Adrenal gland (tissue), 12 donors: Measurements from ENCODE around the gene DLGAP3. TPM values are rescaled to one million over a fixed set of nuclear protein-coding genes. Genes with fewer than 3 reads are reported as not detected.
A peak's percentile ranks its signal among the peaks of the same experiment; 100 is the strongest.

Source experiments
- DNase-seq, 7 donors: peaks; one replicate each; pipeline ENCODE4 v3.0.0-alpha.2; 2019 to 2020
- H3K27ac ChIP-seq, 5 donors: fragments of 200-600 bp; sonication (generic) in 4 of 5; 1 replicate in 3 of 5; 2 replicates in 2 of 5; pipeline versions ENCODE4 v1.5.1 to v1.8.0; 2016 to 2020; ENCODE audit warnings: mild to moderate bottlenecking in 1 of 5
- H3K27me3 ChIP-seq: fragments of 200-600 bp; 2 replicates; pipeline ENCODE4 v1.8.0; 2021
- H3K36me3 ChIP-seq, 2 donors: fragments of 200-600 bp; replicated peaks in 1 of 2; 1 replicate in 1 of 2; 2 replicates in 1 of 2; pipeline versions ENCODE4 v1.5.1 to v1.8.0; 2018 to 2022
- H3K4me1 ChIP-seq, 2 donors: fragments of 200-600 bp; replicated peaks in 1 of 2; 1 replicate in 1 of 2; 2 replicates in 1 of 2; pipeline versions ENCODE4 v1.5.1 to v1.8.0; 2018 to 2021
- H3K4me3 ChIP-seq, 4 donors: fragments of 200-600 bp; sonication (generic) in 3 of 4; one replicate each; pipeline ENCODE4 v1.5.1; 2016 to 2018
- H3K9me3 ChIP-seq, 3 donors: fragments of 200-600 bp; sonication (generic) in 1 of 3; replicated peaks in 1 of 3; 1 replicate in 2 of 3; 2 replicates in 1 of 3; pipeline versions ENCODE4 v1.5.1 to v1.8.0; 2016 to 2021
- POLR2A ChIP-seq, 2 donors: fragments of 450-650 bp; IDR thresholded peaks; one replicate each; pipeline ENCODE4 v1.6.1; 2017; ENCODE audit warnings: antibody characterized with exemption in 2 of 2, mild to moderate bottlenecking in 2 of 2, moderate library complexity in 1 of 2
- WGBS, 4 donors: extraction: QIAGEN DNeasy Blood & Tissue Kit in 2 of 4; methylation state at CpG; one replicate each; pipeline versions ENCODE4 v1.1.5 to v1.1.7; 2013 to 2017; 5-methylcytosine and 5-hydroxymethylcytosine counted together
- intact Hi-C, 2 donors: fragments of 100-400 bp; cut with DNase I; formaldehyde crosslinking; loops; one replicate each; pipeline versions ENCODE4 v1.14.1 to v1.15.0; 2022 to 2023
- polyA plus RNA-seq, 3 donors: library from polyadenylated mRNA; stranded (reverse); fragments of 200-250 nt in 2 of 3; fragments of 350-450 nt in 1 of 3; fragmentation: Illumina TruSeq in 1 of 3; extraction: RNeasy Lipid Tissue Mini Kit (QIAGEN cat#74804) in 1 of 3; gene quantifications; one replicate each; pipeline ENCODE4 v1.2.3, GENCODE V29; 2013 to 2014
- total RNA-seq, 9 donors: library from RNA; depleted of rRNA in 4 of 9; stranded (reverse); fragments of >200 nt in 4 of 9; fragments of 120-200 nt in 1 of 9; fragmentation: NEBNext Ultra II Directional in 1 of 9; extraction: Animal tissue kit (Norgen Biotek cat#: 25700) in 1 of 9; gene quantifications; one replicate each; pipeline versions ENCODE4 v1.1.0 to v1.2.4, GENCODE V29; 2013 to 2023
- TF ChIP-seq, protein P1 (sequence below), 6 experiments: fragments of 450-650 bp in 4 of 6; fragments of 200-600 bp in 2 of 6; sonication (generic) in 1 of 6; IDR thresholded peaks; 1 replicate in 5 of 6; 2 replicates in 1 of 6; pipeline versions ENCODE4 v1.5.1 to v1.8.0; 2016 to 2021; ENCODE audit warnings: antibody characterized with exemption in 6 of 6, mild to moderate bottlenecking in 2 of 6, moderate library complexity in 1 of 6
- donor health status: healthy with polysubstance abuse.
- donor health status: Bipolar disorder and iron deficiency.
- donor health status: DM: yes; HTN: yes; CAD: no.
- donor health status: DM: no; HTN: no; CAD: no.
- donor health status: DM: no; HTN: no; CAD: no.
- donor health status: DM: yes; HTN: yes; CAD: no.

DLGAP3 gene
- total and polyA plus RNA-seq, 12 donors, result 0.13 to 1.6 (median 0.47) TPM

DNA sequence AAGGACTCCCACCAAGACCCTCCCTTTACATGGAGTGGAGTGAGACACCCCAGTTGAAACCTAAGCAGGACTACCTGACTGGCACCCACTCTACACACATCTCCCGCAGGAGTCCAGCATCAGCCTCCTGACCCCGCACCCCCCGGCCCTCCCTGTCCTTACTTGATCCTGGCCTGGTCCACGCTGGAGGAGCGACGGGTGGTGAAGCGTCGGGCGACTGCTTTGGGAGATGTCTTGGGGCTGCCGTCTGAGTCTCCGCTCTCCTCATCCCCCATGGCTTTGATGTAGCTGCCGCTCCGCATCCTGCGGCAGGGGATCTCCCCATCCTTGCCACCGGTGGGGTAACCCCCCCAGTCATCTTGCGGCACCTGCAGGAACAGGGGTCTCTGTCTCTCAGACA lies 29.5 kb downstream of the DLGAP3 start:
- no peaks in the 10 kb centered on the region for H3K9me3 ChIP-seq
- no peaks in the 10 kb centered on the region for H3K36me3 ChIP-seq
- 87 to 95% (median 92%) methylated on average over 6 to 16 of the region's 16 CpGs for WGBS, 4 donors
- DNase-seq, result no peak
- no peak overlapping the region for H3K27ac ChIP-seq
- TF ChIP-seq, protein P1, sequence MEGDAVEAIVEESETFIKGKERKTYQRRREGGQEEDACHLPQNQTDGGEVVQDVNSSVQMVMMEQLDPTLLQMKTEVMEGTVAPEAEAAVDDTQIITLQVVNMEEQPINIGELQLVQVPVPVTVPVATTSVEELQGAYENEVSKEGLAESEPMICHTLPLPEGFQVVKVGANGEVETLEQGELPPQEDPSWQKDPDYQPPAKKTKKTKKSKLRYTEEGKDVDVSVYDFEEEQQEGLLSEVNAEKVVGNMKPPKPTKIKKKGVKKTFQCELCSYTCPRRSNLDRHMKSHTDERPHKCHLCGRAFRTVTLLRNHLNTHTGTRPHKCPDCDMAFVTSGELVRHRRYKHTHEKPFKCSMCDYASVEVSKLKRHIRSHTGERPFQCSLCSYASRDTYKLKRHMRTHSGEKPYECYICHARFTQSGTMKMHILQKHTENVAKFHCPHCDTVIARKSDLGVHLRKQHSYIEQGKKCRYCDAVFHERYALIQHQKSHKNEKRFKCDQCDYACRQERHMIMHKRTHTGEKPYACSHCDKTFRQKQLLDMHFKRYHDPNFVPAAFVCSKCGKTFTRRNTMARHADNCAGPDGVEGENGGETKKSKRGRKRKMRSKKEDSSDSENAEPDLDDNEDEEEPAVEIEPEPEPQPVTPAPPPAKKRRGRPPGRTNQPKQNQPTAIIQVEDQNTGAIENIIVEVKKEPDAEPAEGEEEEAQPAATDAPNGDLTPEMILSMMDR (IDR thresholded peaks at IDR 0.05), result no peak
- TF ChIP-seq POLR2A (IDR thresholded peaks at IDR 0.05), result no peak
- H3K4me1 ChIP-seq, result no peaks in the 10 kb centered on the region
- intact Hi-C loops, result loop anchor here in 1 of 2 donors (10.0 kb wide), 1 partner anchor 685 kb away; no protein-coding TSS in a partner anchor
- no peaks in the 10 kb centered on the region for H3K27me3 ChIP-seq
- no peak overlapping the region for H3K4me3 ChIP-seq

DNA sequence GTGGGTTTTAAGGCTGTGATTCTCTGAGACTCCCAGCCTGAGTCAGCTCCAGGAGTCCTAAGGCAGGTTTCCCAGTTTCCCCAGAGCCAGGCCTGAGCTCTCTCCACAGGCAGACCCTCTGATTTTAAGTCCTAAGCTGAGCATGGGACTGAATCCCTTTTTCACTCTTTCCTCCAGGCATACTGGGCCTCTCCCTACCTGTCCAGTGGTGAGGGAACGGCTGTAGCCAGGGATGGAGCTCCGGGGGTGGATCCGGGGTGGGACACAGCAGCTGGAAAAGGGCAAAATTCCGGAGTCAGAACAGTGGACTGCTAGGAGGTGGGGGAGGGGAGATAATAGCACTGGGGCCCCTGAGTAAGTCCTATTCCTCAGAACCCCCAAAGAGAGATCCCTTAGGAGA lies 30.0 kb downstream of the DLGAP3 start:
- H3K4me1 ChIP-seq, result no peaks in the 10 kb centered on the region
- TF ChIP-seq, protein P1 (IDR thresholded peaks at IDR 0.05), result no peak
- TF ChIP-seq POLR2A (IDR thresholded peaks at IDR 0.05), result no peak
- intact Hi-C loops, result no loop called here
- H3K9me3 ChIP-seq, result no peaks in the 10 kb centered on the region
- H3K4me3 ChIP-seq, result no peak overlapping the region
- peak in 1 of 7 donors; percentile 5 for DNase-seq
- H3K36me3 ChIP-seq, result no peaks in the 10 kb centered on the region
- WGBS, 4 donors, result 90 to 98% (median 93%) methylated on average over 4 of the region's 4 CpGs
- no peak overlapping the region for H3K27ac ChIP-seq
- H3K27me3 ChIP-seq, result no peaks in the 10 kb centered on the region

DNA sequence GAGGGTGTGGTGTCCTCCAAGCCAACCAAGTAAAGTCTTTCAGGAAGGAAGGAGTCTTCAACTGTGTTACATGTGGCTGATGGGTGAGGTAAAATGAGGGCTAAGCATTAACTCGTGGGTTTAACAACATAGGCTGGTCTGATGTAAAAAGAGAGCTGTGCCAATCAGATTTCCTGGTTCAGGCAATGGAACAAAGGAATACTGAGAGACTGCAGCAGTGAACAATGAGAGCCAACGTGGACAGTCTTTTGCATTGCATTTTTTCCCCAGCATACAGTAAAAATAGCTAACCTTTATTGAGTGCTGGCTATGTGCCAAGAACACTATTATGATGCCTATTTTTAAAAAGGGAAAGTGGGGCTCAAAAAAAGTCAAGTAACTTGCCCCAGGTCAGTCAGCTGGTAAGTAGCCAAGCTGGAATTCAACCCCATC lies 31.1 kb downstream of the DLGAP3 start:
- Histone ChIP-seq H3K4me1 (no peaks in the 10 kb centered on the region), H3K27ac (no peak overlapping the region), H3K27me3 (no peaks in the 10 kb centered on the region), H3K4me3 (no peak overlapping the region), H3K36me3 (no peaks in the 10 kb centered on the region), H3K9me3 (no peaks in the 10 kb centered on the region)
- 25 to 48% (median 35%) methylated on average over 2 of the region's 2 CpGs for WGBS, 4 donors
- intact Hi-C loops, result no loop called here
- peak in 1 of 7 donors; percentile 1 for DNase-seq
- no peak for TF ChIP-seq POLR2A (IDR thresholded peaks at IDR 0.05)
- TF ChIP-seq, protein P1 (IDR thresholded peaks at IDR 0.05), result no peak

DNA sequence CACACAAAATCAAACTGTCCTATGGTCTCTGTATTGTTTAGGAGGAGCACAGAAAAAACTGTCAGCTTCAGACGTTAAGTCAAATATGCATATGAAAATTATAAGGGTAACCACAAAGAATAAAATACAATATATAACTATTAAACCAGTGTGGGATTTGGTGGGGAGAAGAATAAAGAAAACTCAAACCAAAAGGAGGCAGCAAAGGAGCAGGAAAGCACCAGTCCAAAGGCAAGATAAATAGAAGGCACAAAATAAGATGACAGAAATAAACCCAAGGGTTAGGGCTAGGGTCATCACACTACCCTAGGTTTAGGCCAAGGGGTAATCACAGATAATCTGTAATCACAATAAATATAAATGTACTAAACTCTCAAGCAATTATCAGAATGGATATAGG lies 32.8 kb downstream of the DLGAP3 start:
- no peaks in the 10 kb centered on the region for H3K27me3 ChIP-seq
- intact Hi-C loops, result no loop called here
- H3K9me3 ChIP-seq, result no peaks in the 10 kb centered on the region
- no peaks in the 10 kb centered on the region for H3K36me3 ChIP-seq
- DNase-seq, result no peak
- H3K27ac ChIP-seq, result no peak overlapping the region
- no peak overlapping the region for H3K4me3 ChIP-seq
- no peaks in the 10 kb centered on the region for H3K4me1 ChIP-seq
- 56 to 71% (median 65%) methylated on average over 1 of the region's 1 CpG for WGBS, 4 donors
- TF ChIP-seq, protein P1 (IDR thresholded peaks at IDR 0.05), result peak in 1 of 6 experiments; percentile 30
- no peak for TF ChIP-seq POLR2A (IDR thresholded peaks at IDR 0.05)
